SK-N-MC (cell line): ENCODE measurements around the gene UGT2B17.
"Not testable (repeated sequence)": the region's sequence is repeated elsewhere in the genome, so short reads cannot be mapped to it uniquely, and the experiment has no call there.

Source experiments
- EZH2 ChIP-seq: fragments of 200-600 bp; sonication (generic); IDR thresholded peaks from one replicate; pipeline ENCODE4 v1.6.1; 2017; ENCODE audit warnings: antibody characterized with exemption
- POLR2AphosphoS5 ChIP-seq: IDR thresholded peaks from 2 replicates; pipeline ENCODE4 v1.6.1; 2012; ENCODE audit warnings: mild to moderate bottlenecking, low read depth, low read length, borderline replicate concordance

- TF ChIP-seq EZH2, POLR2AphosphoS5: not testable (repeated sequence)
These were observed 72.7 kb downstream of the UGT2B17 start for GRCh38 chr4:68503462-68503861.
